H1 (cell line): ENCODE measurements around the gene DIP2B. TPM values are rescaled to one million over a fixed set of nuclear protein-coding genes. Genes with fewer than 3 reads are reported as not detected.

ENCODE experiments used
- ATF3 ChIP-seq: IDR thresholded peaks from 2 replicates; pipeline ENCODE4 v1.6.1; 2011; ENCODE audit warnings: low read depth, mild to moderate bottlenecking, low read length; ENCODE audit not compliant: insufficient read depth
- BACH1 ChIP-seq: IDR thresholded peaks from 2 replicates; pipeline ENCODE4 v1.6.1; 2012; ENCODE audit warnings: low read length, improper control_type of control experiment
- BCL11A ChIP-seq, 2 experiments: IDR thresholded peaks; one replicate each; pipeline ENCODE4 v1.6.1; 2011; ENCODE audit warnings: low read depth in 2 of 2, low read length in 2 of 2, mild to moderate bottlenecking in 2 of 2
- BRCA1 ChIP-seq: IDR thresholded peaks from 2 replicates; pipeline ENCODE4 v1.6.1; 2012; ENCODE audit warnings: low read depth, low read length, improper control_type of control experiment
- CBX5 ChIP-seq: fragments of 300-800, 300-1000 bp; sonication (generic); IDR thresholded peaks from 2 replicates; pipeline ENCODE4 v1.7.1; 2016; ENCODE audit warnings: antibody characterized with exemption, low read length, low read depth
- CHD7 ChIP-seq: fragments of 300-600 bp; sonication (generic); IDR thresholded peaks from 2 replicates; pipeline ENCODE4 v1.7.1; 2012; ENCODE audit warnings: low read length, moderate library complexity, mild to moderate bottlenecking, inconsistent platforms; ENCODE audit not compliant: insufficient replicate concordance
- EZH2 ChIP-seq: fragments of 200-600 bp; sonication (generic); IDR thresholded peaks from 2 replicates; pipeline ENCODE4 v1.7.1; 2012; ENCODE audit warnings: low read depth, mild to moderate bottlenecking, moderate library complexity, low read length, inconsistent platforms; ENCODE audit not compliant: severe bottlenecking
- KDM1A ChIP-seq: fragments of 200-600, 300-600 bp; sonication (generic); IDR thresholded peaks from 2 replicates; pipeline ENCODE4 v1.7.1; 2016; ENCODE audit warnings: mild to moderate bottlenecking, low read length, borderline replicate concordance
- KDM5A ChIP-seq: fragments of 200-600 bp; IDR thresholded peaks from 2 replicates; pipeline ENCODE4 v1.7.1; 2012; ENCODE audit warnings: mild to moderate bottlenecking, low read length, inconsistent platforms, mixed read lengths
- SIX5 ChIP-seq: IDR thresholded peaks from 2 replicates; pipeline ENCODE4 v1.6.1; 2011; ENCODE audit warnings: mild to moderate bottlenecking, low read depth, low read length
- TAF1 ChIP-seq: IDR thresholded peaks from 2 replicates; pipeline ENCODE4 v1.6.1; 2011; ENCODE audit warnings: mild to moderate bottlenecking, low read depth, low read length
- polyA plus RNA-seq, 7 experiments: library from polyadenylated mRNA; depleted of rRNA in 3 of 7; stranded (reverse) in 5 of 7; unstranded in 2 of 7; fragments of >200 nt in 5 of 7; fragments of 200-250 nt in 2 of 7; gene quantifications; 1 replicate in 5 of 7; 2 replicates in 1 of 7; 4 replicates in 1 of 7; pipeline versions ENCODE4 v1.2.1 to v1.2.3, GENCODE V29; 2011 to 2013; ENCODE audit warnings: missing spikeins in 2 of 7, mixed read lengths in 2 of 7
- total RNA-seq: library from RNA; stranded (reverse); fragmentation: NEBNext Ultra II Directional; extraction: Animal tissue kit (Norgen Biotek cat#: 25700); gene quantifications from 2 replicates; pipeline ENCODE4 v1.2.1, GENCODE V29; 2021

Gene DIP2B
- total and polyA plus RNA-seq, 2 of the 8 experiments (the other 6 are each of a cell fraction or from before 2014, with no cell fraction given) = 11.1 to 29.6 TPM

GRCh38 chr12:50518090-50518489, 13.3 kb downstream of the DIP2B start (continued):
- TF ChIP-seq CHD7 (no peak), CBX5 (no peak), BCL11A (IDR thresholded peaks at IDR 0.05; ENCODE audit: low read depth in 2 of 2, low read length in 2 of 2) (no peak), ATF3 (no peak), KDM1A (no peak), SIX5 (no peak), BRCA1 (no peak), BACH1 (no peak), EZH2 (no peak), TAF1 (no peak), KDM5A (no peak)
